ENCODE measurements around the gene CHSY1.
A peak's percentile ranks its signal among the peaks of the same experiment; 100 is the strongest.

The CHSY1 gene

DNA sequence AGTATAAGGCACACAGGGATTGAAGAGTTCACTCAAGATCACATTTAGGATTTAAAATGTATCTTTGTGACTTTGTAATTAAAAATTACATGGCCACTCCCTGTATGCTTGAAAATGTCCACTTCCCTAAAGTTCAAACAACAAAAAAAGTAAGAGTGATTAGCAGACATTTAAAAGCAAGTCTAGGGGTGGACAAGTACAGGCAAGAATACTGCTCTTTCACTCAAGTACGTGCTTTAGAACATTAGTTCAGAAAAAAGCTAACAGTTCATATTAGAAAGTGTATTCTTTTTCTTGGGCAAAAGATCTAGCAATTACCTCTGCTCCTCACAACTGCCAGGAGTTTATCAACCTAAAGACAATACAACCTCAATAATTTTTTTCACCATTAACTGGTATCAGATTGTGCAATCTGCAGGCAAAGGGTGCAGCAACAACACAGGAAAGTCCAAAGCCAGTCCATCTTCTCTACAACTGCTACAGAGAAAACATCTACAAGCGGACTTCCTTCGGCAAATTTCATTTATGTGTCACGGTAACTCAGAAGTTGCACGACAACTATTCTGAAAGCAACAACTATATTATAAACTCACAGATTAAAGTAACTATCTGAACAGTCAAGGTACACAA lies 18.1 kb downstream of the CHSY1 start:
- H3K4ac ChIP-seq (ENCODE audit: low read depth in 1 of 2, low read length in 2 of 2), result no peak overlapping the region
- H2BK5ac ChIP-seq (ENCODE audit: low read depth, low read length, poor library complexity, severe bottlenecking), result no peak overlapping the region
- no peak overlapping the region for H2BK120ac ChIP-seq (ENCODE audit: low read depth, low read length)
- H3K79me1 ChIP-seq (replicated peaks; ENCODE audit: low read length, poor library complexity, severe bottlenecking), result peaks cover 8% of the 10 kb centered on the region
- H3K14ac ChIP-seq (ENCODE audit: low read length in 2 of 2), result no peak overlapping the region
- H3K9ac ChIP-seq (ENCODE audit: low read length), result no peak overlapping the region
- no peak overlapping the region for H2BK12ac ChIP-seq (ENCODE audit: low read length in 2 of 2)
- H3K18ac ChIP-seq (ENCODE audit: low read depth in 1 of 2, low read length in 2 of 2), result no peak overlapping the region
- no peak overlapping the region for H3K4me2 ChIP-seq (ENCODE audit: low read length, poor library complexity, severe bottlenecking)
- peaks cover 16 to 61% of the 10 kb centered on the region in 2 experiments for H3K36me3 ChIP-seq (ENCODE audit: control insufficient read depth in 1 of 2, insufficient read depth in 2 of 2, low read depth in 1 of 2, low read length in 2 of 2)
- no peak overlapping the region for H2AFZ ChIP-seq (ENCODE audit: low read depth, low read length)
- H2BK15ac ChIP-seq (ENCODE audit: low read depth, poor library complexity, severe bottlenecking), result no peak overlapping the region
- WGBS, result 97% methylated on average over 5 of the region's 5 CpGs
- H3K4me3 ChIP-seq (ENCODE audit: insufficient read depth in 1 of 2, low read depth in 1 of 2, low read length in 2 of 2), result no peak overlapping the region
- H4K91ac ChIP-seq (ENCODE audit: low read length), result no peak overlapping the region
- H3K27ac ChIP-seq (ENCODE audit: low read length, poor library complexity, severe bottlenecking), result no peak overlapping the region
- no peaks in the 10 kb centered on the region for H3K27me3 ChIP-seq (ENCODE audit: control insufficient read depth in 1 of 2, insufficient read depth in 1 of 2, low read length in 2 of 2)
- H3K4me1 ChIP-seq (ENCODE audit: control insufficient read depth, insufficient read depth, low read depth, low read length), result peaks cover 7% of the 10 kb centered on the region
- H3K23ac ChIP-seq (ENCODE audit: low read length in 2 of 2), result no peak overlapping the region
- no peaks in the 10 kb centered on the region for H3K9me3 ChIP-seq (ENCODE audit: control insufficient read depth, low read length)
- no peak overlapping the region for H4K8ac ChIP-seq (ENCODE audit: low read length)
- no peak overlapping the region for H2AK5ac ChIP-seq (ENCODE audit: low read length, severe bottlenecking)
- no peak for DNase-seq

- no peak overlapping the region for H3K4me3 ChIP-seq (ENCODE audit: insufficient read depth in 1 of 2, low read depth in 1 of 2, low read length in 2 of 2)
- H4K91ac ChIP-seq (ENCODE audit: low read length), result no peak overlapping the region
- no peak overlapping the region for H2BK120ac ChIP-seq (ENCODE audit: low read depth, low read length)
- H3K27ac ChIP-seq (ENCODE audit: low read length, poor library complexity, severe bottlenecking), result no peak overlapping the region
- H3K9me3 ChIP-seq (ENCODE audit: control insufficient read depth, low read length), result peaks cover 7% of the 10 kb centered on the region
- H3K4ac ChIP-seq (ENCODE audit: low read depth in 1 of 2, low read length in 2 of 2), result no peak overlapping the region
- DNase-seq, result no peak
- H3K27me3 ChIP-seq (ENCODE audit: control insufficient read depth in 1 of 2, insufficient read depth in 1 of 2, low read length in 2 of 2), result no peaks in the 10 kb centered on the region
- peaks cover 16 to 61% of the 10 kb centered on the region in 2 experiments for H3K36me3 ChIP-seq (ENCODE audit: control insufficient read depth in 1 of 2, insufficient read depth in 2 of 2, low read depth in 1 of 2, low read length in 2 of 2)
- WGBS, result 88% methylated on average over 5 of the region's 5 CpGs
- no peak overlapping the region for H3K23ac ChIP-seq (ENCODE audit: low read length in 2 of 2)
- H3K18ac ChIP-seq (ENCODE audit: low read depth in 1 of 2, low read length in 2 of 2), result no peak overlapping the region
- no peak overlapping the region for H3K4me2 ChIP-seq (ENCODE audit: low read length, poor library complexity, severe bottlenecking)
- H4K8ac ChIP-seq (ENCODE audit: low read length), result peak overlapping the region; percentile 35
- H2BK5ac ChIP-seq (ENCODE audit: low read depth, low read length, poor library complexity, severe bottlenecking), result no peak overlapping the region
- no peak overlapping the region for H3K14ac ChIP-seq (ENCODE audit: low read length in 2 of 2)
- no peak overlapping the region for H2AFZ ChIP-seq (ENCODE audit: low read depth, low read length)
- no peak overlapping the region for H2BK12ac ChIP-seq (ENCODE audit: low read length in 2 of 2)
- no peak overlapping the region for H2BK15ac ChIP-seq (ENCODE audit: low read depth, poor library complexity, severe bottlenecking)
- peaks cover 8% of the 10 kb centered on the region for H3K79me1 ChIP-seq (replicated peaks; ENCODE audit: low read length, poor library complexity, severe bottlenecking)
- no peak overlapping the region for H3K9ac ChIP-seq (ENCODE audit: low read length)
- H2AK5ac ChIP-seq (ENCODE audit: low read length, severe bottlenecking), result no peak overlapping the region
- H3K4me1 ChIP-seq (ENCODE audit: control insufficient read depth, insufficient read depth, low read depth, low read length), result peaks cover 7% of the 10 kb centered on the region
Observed at GRCh38 chr15:101232677-101233076, 19.2 kb downstream of the CHSY1 start.

DNA sequence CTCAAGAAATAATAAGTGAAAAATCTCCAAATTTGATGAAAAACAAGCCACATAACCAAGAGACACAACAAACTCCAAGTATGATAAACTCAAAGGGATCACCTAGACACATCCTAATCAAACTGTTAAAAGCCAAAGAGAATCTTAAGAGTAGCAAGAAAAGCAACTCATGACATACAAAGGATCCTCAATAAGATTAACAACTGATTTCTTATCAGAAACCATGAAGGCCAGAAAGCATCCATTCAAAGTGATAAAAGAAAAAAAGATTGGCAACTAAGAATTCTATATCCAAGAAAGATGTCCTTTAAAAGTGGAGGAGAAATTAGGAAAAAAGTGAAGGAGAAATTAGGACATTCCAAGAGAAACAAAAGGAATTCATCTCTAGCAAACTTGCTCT lies 23.5 kb downstream of the CHSY1 start:
- H4K8ac ChIP-seq (ENCODE audit: low read length), result no peak overlapping the region
- no peak overlapping the region for H3K4me2 ChIP-seq (ENCODE audit: low read length, poor library complexity, severe bottlenecking)
- H2BK120ac ChIP-seq (ENCODE audit: low read depth, low read length), result no peak overlapping the region
- H3K4me1 ChIP-seq (ENCODE audit: control insufficient read depth, insufficient read depth, low read depth, low read length), result peaks cover 7% of the 10 kb centered on the region
- peaks cover 23 to 60% of the 10 kb centered on the region in 2 experiments for H3K36me3 ChIP-seq (ENCODE audit: control insufficient read depth in 1 of 2, insufficient read depth in 2 of 2, low read depth in 1 of 2, low read length in 2 of 2)
- no peak overlapping the region for H2BK12ac ChIP-seq (ENCODE audit: low read length in 2 of 2)
- no peak overlapping the region for H3K9ac ChIP-seq (ENCODE audit: low read length)
- H2BK5ac ChIP-seq (ENCODE audit: low read depth, low read length, poor library complexity, severe bottlenecking), result no peak overlapping the region
- H2AFZ ChIP-seq (ENCODE audit: low read depth, low read length), result no peak overlapping the region
- peaks cover 8% of the 10 kb centered on the region for H3K79me1 ChIP-seq (replicated peaks; ENCODE audit: low read length, poor library complexity, severe bottlenecking)
- DNase-seq, result no peak
- no peak overlapping the region for H3K14ac ChIP-seq (ENCODE audit: low read length in 2 of 2)
- no peak overlapping the region for H4K91ac ChIP-seq (ENCODE audit: low read length)
- H3K23ac ChIP-seq (ENCODE audit: low read length in 2 of 2), result no peak overlapping the region
- no peak overlapping the region for H3K18ac ChIP-seq (ENCODE audit: low read depth in 1 of 2, low read length in 2 of 2)
- no peaks in the 10 kb centered on the region for H3K27me3 ChIP-seq (ENCODE audit: control insufficient read depth in 1 of 2, insufficient read depth in 1 of 2, low read length in 2 of 2)
- H3K4ac ChIP-seq (ENCODE audit: low read depth in 1 of 2, low read length in 2 of 2), result no peak overlapping the region
- no peak overlapping the region for H3K4me3 ChIP-seq (ENCODE audit: insufficient read depth in 1 of 2, low read depth in 1 of 2, low read length in 2 of 2)
- H3K9me3 ChIP-seq (ENCODE audit: control insufficient read depth, low read length), result peaks cover 7% of the 10 kb centered on the region
- H2AK5ac ChIP-seq (ENCODE audit: low read length, severe bottlenecking), result no peak overlapping the region
- no peak overlapping the region for H2BK15ac ChIP-seq (ENCODE audit: low read depth, poor library complexity, severe bottlenecking)
- no peak overlapping the region for H3K27ac ChIP-seq (ENCODE audit: low read length, poor library complexity, severe bottlenecking)

- H2BK12ac ChIP-seq (ENCODE audit: low read length in 2 of 2), result no peak overlapping the region
- no peak overlapping the region for H3K23ac ChIP-seq (ENCODE audit: low read length in 2 of 2)
- H2AFZ ChIP-seq (ENCODE audit: low read depth, low read length), result no peak overlapping the region
- H3K4me3 ChIP-seq (ENCODE audit: insufficient read depth in 1 of 2, low read depth in 1 of 2, low read length in 2 of 2), result no peak overlapping the region
- H3K9ac ChIP-seq (ENCODE audit: low read length), result no peak overlapping the region
- WGBS, result 40% methylated on average over 3 of the region's 5 CpGs
- H2BK15ac ChIP-seq (ENCODE audit: low read depth, poor library complexity, severe bottlenecking), result no peak overlapping the region
- H3K18ac ChIP-seq (ENCODE audit: low read depth in 1 of 2, low read length in 2 of 2), result peak overlapping the region in 1 of 2 experiments; percentile 0
- H2AK5ac ChIP-seq (ENCODE audit: low read length, severe bottlenecking), result no peak overlapping the region
- H4K91ac ChIP-seq (ENCODE audit: low read length), result peak overlapping the region; percentile 66
- peaks cover 7% of the 10 kb centered on the region for H3K9me3 ChIP-seq (ENCODE audit: control insufficient read depth, low read length)
- H2BK5ac ChIP-seq (ENCODE audit: low read depth, low read length, poor library complexity, severe bottlenecking), result no peak overlapping the region
- no peaks in the 10 kb centered on the region for H3K27me3 ChIP-seq (ENCODE audit: control insufficient read depth in 1 of 2, insufficient read depth in 1 of 2, low read length in 2 of 2)
- DNase-seq, result peak; percentile 60
- no peak overlapping the region for H3K4ac ChIP-seq (ENCODE audit: low read depth in 1 of 2, low read length in 2 of 2)
- peaks cover 7% of the 10 kb centered on the region for H3K79me1 ChIP-seq (replicated peaks; ENCODE audit: low read length, poor library complexity, severe bottlenecking)
- H3K27ac ChIP-seq (ENCODE audit: low read length, poor library complexity, severe bottlenecking), result no peak overlapping the region
- H3K36me3 ChIP-seq (ENCODE audit: control insufficient read depth in 1 of 2, insufficient read depth in 2 of 2, low read depth in 1 of 2, low read length in 2 of 2), result peaks cover 17 to 34% of the 10 kb centered on the region in 2 experiments
- H4K8ac ChIP-seq (ENCODE audit: low read length), result no peak overlapping the region
- no peak overlapping the region for H3K4me2 ChIP-seq (ENCODE audit: low read length, poor library complexity, severe bottlenecking)
- H2BK120ac ChIP-seq (ENCODE audit: low read depth, low read length), result no peak overlapping the region
- H3K14ac ChIP-seq (ENCODE audit: low read length in 2 of 2), result no peak overlapping the region
- H3K4me1 ChIP-seq (ENCODE audit: control insufficient read depth, insufficient read depth, low read depth, low read length), result peaks cover 5% of the 10 kb centered on the region
Observed at GRCh38 chr15:101225658-101226057, 26.2 kb downstream of the CHSY1 start.
